Measurements from ENCODE around the gene TEKT3. TPM values are rescaled to one million over a fixed set of nuclear protein-coding genes. Genes with fewer than 3 reads are reported as not detected.

Gene TEKT3
- total RNA-seq, 4 donors from 2014 or later, result 0.83 TPM; not detected in 3

GRCh38 chr17:15278380-15278779, 63.0 kb downstream of the TEKT3 start:
- intact Hi-C loops (cut with DNase I), result no loop called here
- Histone ChIP-seq H3K9me3 (no peaks in the 10 kb centered on the region), H3K4me1 (peaks cover 0 to 5% (median 3%) of the 10 kb centered on the region in 3 donors), H3K27ac (no peak overlapping the region), H3K4me3 (peak overlapping the region in 1 of 4 donors; percentile 18), H3K36me3 (no peaks in the 10 kb centered on the region), H3K27me3 (peaks cover 0 to 7% (median 0%) of the 10 kb centered on the region in 4 donors)
- 34 to 49% methylated on average over 5 to 6 of the region's 6 CpGs for WGBS, 2 donors
- no peak for DNase-seq
- TF ChIP-seq CTCF (IDR thresholded peaks at IDR 0.05) (no peak), POLR2A (IDR thresholded peaks at IDR 0.05) (no peak)

GRCh38 chr17:15274017-15274416, 67.4 kb downstream of the TEKT3 start:
- Histone ChIP-seq H3K27me3 (peaks cover 0 to 7% (median 0%) of the 10 kb centered on the region in 4 donors), H3K27ac (peak overlapping the region in 2 of 4 donors; percentile 53 to 87), H3K9me3 (no peaks in the 10 kb centered on the region), H3K4me3 (no peak overlapping the region), H3K4me1 (peaks cover 3 to 12% (median 5%) of the 10 kb centered on the region in 3 donors), H3K36me3 (no peaks in the 10 kb centered on the region)
- intact Hi-C loops (cut with DNase I), result no loop called here
- 70 to 82% methylated on average over 3 of the region's 3 CpGs for WGBS, 2 donors
- TF ChIP-seq CTCF (IDR thresholded peaks at IDR 0.05), result no peak
- no peak for TF ChIP-seq POLR2A (IDR thresholded peaks at IDR 0.05)
- no peak for DNase-seq

- Histone ChIP-seq H3K36me3 (no peaks in the 10 kb centered on the region), H3K27me3 (peaks cover 0 to 4% (median 0%) of the 10 kb centered on the region in 4 donors), H3K4me1 (peaks cover 0 to 7% (median 5%) of the 10 kb centered on the region in 3 donors), H3K9me3 (no peaks in the 10 kb centered on the region), H3K4me3 (no peak overlapping the region), H3K27ac (peak overlapping the region in 3 of 4 donors; percentile 27 to 87 (median 61))
- intact Hi-C loops (cut with DNase I), result no loop called here
- TF ChIP-seq CTCF (IDR thresholded peaks at IDR 0.05) (no peak), POLR2A (IDR thresholded peaks at IDR 0.05) (no peak)
- no peak for DNase-seq
- 45 to 65% methylated on average over 5 of the region's 5 CpGs for WGBS, 2 donors
Observed at GRCh38 chr17:15273141-15273793, 68.1 kb downstream of the TEKT3 start.

- H3K9me3 ChIP-seq, result no peaks in the 10 kb centered on the region
- H3K27ac ChIP-seq, result peak overlapping the region in 1 of 4 donors; percentile 78
- 78 to 80% methylated on average over 6 of the region's 6 CpGs for WGBS, 2 donors
- peaks cover 0 to 7% (median 5%) of the 10 kb centered on the region in 3 donors for H3K4me1 ChIP-seq
- H3K4me3 ChIP-seq, result no peak overlapping the region
- H3K36me3 ChIP-seq, result no peaks in the 10 kb centered on the region
- H3K27me3 ChIP-seq, result peaks cover 0 to 6% (median 0%) of the 10 kb centered on the region in 4 donors
- no peak for DNase-seq
- TF ChIP-seq CTCF (IDR thresholded peaks at IDR 0.05), result no peak
- no peak for TF ChIP-seq POLR2A (IDR thresholded peaks at IDR 0.05)
- intact Hi-C loops (cut with DNase I), result no loop called here
Observed at GRCh38 chr17:15271741-15272140, 69.7 kb downstream of the TEKT3 start.

- Histone ChIP-seq H3K4me1 (peaks cover 0 to 7% (median 5%) of the 10 kb centered on the region in 3 donors), H3K9me3 (no peaks in the 10 kb centered on the region), H3K36me3 (no peaks in the 10 kb centered on the region), H3K4me3 (no peak overlapping the region), H3K27me3 (peaks cover 0 to 11% (median 0%) of the 10 kb centered on the region in 4 donors), H3K27ac (no peak overlapping the region)
- intact Hi-C loops (cut with DNase I), result no loop called here
- DNase-seq, result no peak
- WGBS, 2 donors, result 83 to 91% methylated on average over 9 of the region's 9 CpGs
- TF ChIP-seq CTCF (IDR thresholded peaks at IDR 0.05), result no peak
- TF ChIP-seq POLR2A (IDR thresholded peaks at IDR 0.05), result no peak
Observed at GRCh38 chr17:15270628-15271381, 70.6 kb downstream of the TEKT3 start.

All from esophagus squamous epithelium (tissue), 5 donors.